SK-N-SH (cell line): ENCODE results near the gene MACROD2.

ENCODE experiments used
- CTCF ChIP-seq: fragments of 200-600 bp; sonication (generic); IDR thresholded peaks from 2 replicates; pipeline ENCODE4 v1.6.1; 2017; ENCODE audit warnings: antibody characterized with exemption, mild to moderate bottlenecking, moderate library complexity
- ELF1 ChIP-seq: IDR thresholded peaks from 2 replicates; pipeline ENCODE4 v1.4.0; 2012
- FOXM1 ChIP-seq: IDR thresholded peaks from 2 replicates; pipeline ENCODE4 v1.4.0; 2012; ENCODE audit warnings: low read depth, mild to moderate bottlenecking
- MAX ChIP-seq: IDR thresholded peaks from 2 replicates; pipeline ENCODE4 v1.4.0; 2012; ENCODE audit warnings: low read depth
- MEF2A ChIP-seq: IDR thresholded peaks from 2 replicates; pipeline ENCODE4 v1.4.0; 2012; ENCODE audit warnings: low read depth, borderline replicate concordance
- RAD21 ChIP-seq: IDR thresholded peaks from 2 replicates; pipeline ENCODE4 v1.6.1; 2012; ENCODE audit warnings: mild to moderate bottlenecking, low read length
- TAF1 ChIP-seq: IDR thresholded peaks from 2 replicates; pipeline ENCODE4 v1.6.1; 2012; ENCODE audit warnings: low read depth, mild to moderate bottlenecking, low read length, moderate library complexity, borderline replicate concordance
- TEAD4 ChIP-seq: IDR thresholded peaks from 2 replicates; pipeline ENCODE4 v1.4.0; 2012; ENCODE audit warnings: mild to moderate bottlenecking, borderline replicate concordance; ENCODE audit not compliant: insufficient read depth

- TF ChIP-seq CTCF, result no peak
- TF ChIP-seq MAX, result no peak
- TF ChIP-seq TEAD4, result no peak
- no peak for TF ChIP-seq MEF2A
- no peak for TF ChIP-seq ELF1
- TF ChIP-seq FOXM1, result no peak
- TF ChIP-seq TAF1, result no peak
- no peak for TF ChIP-seq RAD21
These were observed 572.9 kb downstream of the MACROD2 start for GRCh38 chr20:14568225-14568624.
